Spleen (tissue), 11 donors: Measurements from ENCODE around the gene ATP8A2. TPM values are rescaled to one million over a fixed set of nuclear protein-coding genes. Genes with fewer than 3 reads are reported as not detected.

Experiments
- DNase-seq: peaks from one replicate; pipeline ENCODE4 v3.0.0-alpha.2; 2020
- H3K27ac ChIP-seq, 8 donors: fragments of 200-600 bp; sonication (generic) in 7 of 8; 1 replicate in 4 of 8; 2 replicates in 4 of 8; pipeline versions ENCODE4 v1.5.0 to v1.8.0; 2016 to 2021; ENCODE audit warnings: inconsistent platforms in 4 of 8, mild to moderate bottlenecking in 4 of 8, moderate library complexity in 1 of 8
- H3K27me3 ChIP-seq, 7 donors: fragments of 200-600 bp; sonication (generic) in 6 of 7; replicated peaks in 1 of 7; 1 replicate in 4 of 7; 2 replicates in 3 of 7; pipeline versions ENCODE4 v1.5.0 to v1.8.0; 2016 to 2021; ENCODE audit warnings: inconsistent platforms in 3 of 7, mild to moderate bottlenecking in 1 of 7
- H3K36me3 ChIP-seq, 6 donors: fragments of 200-600 bp; sonication (generic) in 5 of 6; 1 replicate in 4 of 6; 2 replicates in 2 of 6; pipeline versions ENCODE4 v1.5.0 to v1.8.0; 2016 to 2021; ENCODE audit warnings: inconsistent platforms in 2 of 6
- H3K4me1 ChIP-seq, 6 donors: fragments of 200-600 bp; sonication (generic) in 5 of 6; 1 replicate in 3 of 6; 2 replicates in 3 of 6; pipeline versions ENCODE4 v1.5.0 to v1.8.0; 2016 to 2021; ENCODE audit warnings: inconsistent platforms in 3 of 6
- H3K4me3 ChIP-seq, 8 donors: fragments of 200-600 bp; sonication (generic) in 7 of 8; 1 replicate in 4 of 8; 2 replicates in 4 of 8; pipeline versions ENCODE4 v1.5.0 to v1.8.0; 2016 to 2021; ENCODE audit warnings: inconsistent platforms in 4 of 8, mild to moderate bottlenecking in 4 of 8, moderate library complexity in 2 of 8
- H3K9me3 ChIP-seq, 8 donors: fragments of 200-600 bp; sonication (generic) in 7 of 8; 1 replicate in 4 of 8; 2 replicates in 4 of 8; pipeline versions ENCODE4 v1.5.0 to v1.8.0; 2016 to 2021; ENCODE audit warnings: inconsistent platforms in 4 of 8
- CTCF ChIP-seq, 11 experiments: fragments of 200-600 bp in 7 of 11; fragments of 450-650 bp in 4 of 11; sonication (generic) in 4 of 11; IDR thresholded peaks in 8 of 11; conservative IDR thresholded peaks in 3 of 11; 1 replicate in 7 of 11; 2 replicates in 4 of 11; pipeline versions ENCODE4 v1.4.0 to v1.8.0; 2016 to 2021; ENCODE audit warnings: antibody characterized with exemption in 11 of 11, inconsistent platforms in 4 of 11, mild to moderate bottlenecking in 1 of 11
- POLR2A ChIP-seq, 3 donors: fragments of 450-650 bp; IDR thresholded peaks; one replicate each; pipeline ENCODE4 v1.5.1; 2017; ENCODE audit warnings: antibody characterized with exemption in 3 of 3, mild to moderate bottlenecking in 1 of 3
- POLR2AphosphoS5 ChIP-seq, 3 donors: sonication (generic); formaldehyde crosslinking; IDR thresholded peaks; one replicate each; pipeline ENCODE4 v1.5.1; 2017; ENCODE audit warnings: antibody characterized with exemption in 3 of 3
- WGBS, 5 donors: extraction: QIAGEN DNeasy Blood & Tissue Kit in 3 of 5; methylation state at CpG; one replicate each; pipeline versions ENCODE4 v1.1.5 to v1.1.7; 2013 to 2018; 5-methylcytosine and 5-hydroxymethylcytosine counted together
- intact Hi-C: fragments of 100-400 bp; cut with DNase I; formaldehyde crosslinking; loops from one replicate; pipeline ENCODE4 v1.15.0; 2023; ENCODE audit warnings: low total_unique reads
- polyA plus RNA-seq, 3 donors: library from polyadenylated mRNA; stranded (reverse); fragments of 200-250 nt; gene quantifications; one replicate each; pipeline ENCODE4 v1.2.1, GENCODE V29; 2013
- total RNA-seq, 7 donors: library from RNA; depleted of rRNA in 3 of 7; stranded (reverse); fragments of >200 nt in 3 of 7; fragmentation: NEBNext Ultra II Directional in 4 of 7; extraction: Animal tissue kit (Norgen Biotek cat#: 25700) in 4 of 7; gene quantifications; one replicate each; pipeline versions ENCODE4 v1.1.0 to v1.2.1, GENCODE V29; 2016 to 2021
- donor health status: healthy with polysubstance abuse.
- donor health status: DM: no; HTN: no; CAD: no; lungs with moderate emphysema.
- donor health status: DM: no; HTN: no; CAD: no.
- donor health status: Bipolar disorder and iron deficiency.
- donor health status: healthy.
- donor health status: DM: no; HTN: no; CAD: no.
- donor health status: DM: yes; HTN: yes; CAD: no.

ATP8A2 gene
- total and polyA plus RNA-seq, 10 donors = 0.09 to 0.46 (median 0.25) TPM

- Histone ChIP-seq H3K4me1 (no peaks in the 10 kb centered on the region), H3K27ac (no peak overlapping the region), H3K36me3 (no peaks in the 10 kb centered on the region), H3K27me3 (no peaks in the 10 kb centered on the region), H3K9me3 (no peaks in the 10 kb centered on the region), H3K4me3 (no peak overlapping the region)
- DNase-seq = no peak
- WGBS, 5 donors = 76 to 86% (median 83%) methylated on average over 4 of the region's 4 CpGs
- no peak for TF ChIP-seq POLR2A (IDR thresholded peaks at IDR 0.05)
- no peak for TF ChIP-seq CTCF (IDR thresholded peaks at IDR 0.05 in 8 of 11, conservative IDR thresholded peaks at IDR 0.05 in 3 of 11)
- TF ChIP-seq POLR2AphosphoS5 (IDR thresholded peaks at IDR 0.05) = no peak
- intact Hi-C loops = no loop called here
Measured at GRCh38 chr13:25966086-25966485, 594.3 kb downstream of the ATP8A2 start.

GRCh38 chr13:25967144-25967543 is 595.4 kb downstream of the ATP8A2 start:
- Histone ChIP-seq H3K9me3 (no peaks in the 10 kb centered on the region), H3K4me3 (no peak overlapping the region), H3K27me3 (no peaks in the 10 kb centered on the region), H3K36me3 (no peaks in the 10 kb centered on the region), H3K4me1 (peaks cover 0 to 5% (median 0%) of the 10 kb centered on the region in 6 donors), H3K27ac (no peak overlapping the region)
- DNase-seq = no peak
- 69 to 83% (median 76%) methylated on average over 4 of the region's 4 CpGs for WGBS, 5 donors
- TF ChIP-seq CTCF (IDR thresholded peaks at IDR 0.05 in 8 of 11, conservative IDR thresholded peaks at IDR 0.05 in 3 of 11) (no peak), POLR2AphosphoS5 (IDR thresholded peaks at IDR 0.05) (no peak), POLR2A (IDR thresholded peaks at IDR 0.05) (no peak)
- intact Hi-C loops = no loop called here

GRCh38 chr13:25971047-25971446 is 599.3 kb downstream of the ATP8A2 start:
- TF ChIP-seq POLR2A (IDR thresholded peaks at IDR 0.05) (no peak), POLR2AphosphoS5 (IDR thresholded peaks at IDR 0.05) (no peak), CTCF (IDR thresholded peaks at IDR 0.05 in 8 of 11, conservative IDR thresholded peaks at IDR 0.05 in 3 of 11) (no peak)
- intact Hi-C loops = no loop called here
- H3K27me3 ChIP-seq = peaks cover 0 to 17% (median 0%) of the 10 kb centered on the region in 7 donors
- no peak overlapping the region for H3K27ac ChIP-seq
- H3K36me3 ChIP-seq = no peaks in the 10 kb centered on the region
- 76 to 93% (median 87%) methylated on average over 3 of the region's 3 CpGs for WGBS, 5 donors
- H3K9me3 ChIP-seq = no peaks in the 10 kb centered on the region
- no peak for DNase-seq
- H3K4me3 ChIP-seq = no peak overlapping the region
- H3K4me1 ChIP-seq = peaks cover 0 to 5% (median 0%) of the 10 kb centered on the region in 6 donors

GRCh38 chr13:25971459-25972145 is 599.8 kb downstream of the ATP8A2 start:
- 65 to 81% (median 77%) methylated on average over 4 to 5 of the region's 5 CpGs for WGBS, 5 donors
- Histone ChIP-seq H3K4me3 (no peak overlapping the region), H3K36me3 (no peaks in the 10 kb centered on the region), H3K27ac (peak overlapping the region in 1 of 8 donors; percentile 39), H3K4me1 (peaks cover 0 to 5% (median 0%) of the 10 kb centered on the region in 6 donors), H3K9me3 (no peaks in the 10 kb centered on the region), H3K27me3 (peaks cover 0 to 22% (median 0%) of the 10 kb centered on the region in 7 donors)
- peak; percentile 58 for DNase-seq
- TF ChIP-seq POLR2AphosphoS5 (IDR thresholded peaks at IDR 0.05) (no peak), CTCF (IDR thresholded peaks at IDR 0.05 in 8 of 11, conservative IDR thresholded peaks at IDR 0.05 in 3 of 11) (no peak), POLR2A (IDR thresholded peaks at IDR 0.05) (no peak)
- intact Hi-C loops = no loop called here
